Effector CD4-positive, alpha-beta T cell (primary cell): ENCODE measurements around the gene YIPF4.
"Not testable (repeated sequence)": the region's sequence is repeated elsewhere in the genome, so short reads cannot be mapped to it uniquely, and the experiment has no call there.

Source experiments
- DNase-seq: peaks from one replicate; pipeline ENCODE4 v3.0.0-alpha.2; 2020
- total RNA-seq: gene quantifications from one replicate; lab custom pipeline; 2026; lab: John Stamatoyannopoulos, UW

YIPF4 gene
- 51.6 reads per million, percentile 69 among the genes with 10 or more reads in this experiment for total RNA-seq

GRCh38 chr2:32277674-32278477 lies at the start of gene YIPF4:
TSS of gene YIPF4 (plus strand) at chr2:32277904. CDS start at chr2:32278156, 252 bp downstream.
- peak; percentile 77 for DNase-seq

- DNase-seq, result no peak
Measured at GRCh38 chr2:32228181-32228580, 49.5 kb upstream of the YIPF4 start.

GRCh38 chr2:32229635-32230034 lies 48.1 kb upstream of the YIPF4 start:
- DNase-seq, result no peak

GRCh38 chr2:32231959-32232358 lies 45.7 kb upstream of the YIPF4 start:
- no peak for DNase-seq

- DNase-seq, result no peak
Measured at GRCh38 chr2:32235315-32235714, 42.4 kb upstream of the YIPF4 start.

GRCh38 chr2:32237488-32237887 lies 40.2 kb upstream of the YIPF4 start:
- no peak for DNase-seq

- no peak for DNase-seq
Measured at GRCh38 chr2:32237996-32238395, 39.7 kb upstream of the YIPF4 start.

- no peak for DNase-seq
Measured at GRCh38 chr2:32242331-32242730, 35.4 kb upstream of the YIPF4 start.

- no peak for DNase-seq
Measured at GRCh38 chr2:32246911-32247310, 30.8 kb upstream of the YIPF4 start.

- no peak for DNase-seq
Measured at GRCh38 chr2:32248299-32248698, 29.4 kb upstream of the YIPF4 start.

GRCh38 chr2:32249731-32250236 lies 27.9 kb upstream of the YIPF4 start:
- DNase-seq, result no peak

GRCh38 chr2:32250290-32250689 lies 27.4 kb upstream of the YIPF4 start:
- no peak for DNase-seq

GRCh38 chr2:32258242-32258641 lies 19.5 kb upstream of the YIPF4 start:
- no peak for DNase-seq

GRCh38 chr2:32260376-32260775 lies 17.3 kb upstream of the YIPF4 start:
- DNase-seq, result no peak

GRCh38 chr2:32262105-32262504 lies 15.6 kb upstream of the YIPF4 start:
- DNase-seq, result no peak

GRCh38 chr2:32264422-32265105 lies 13.1 kb upstream of the YIPF4 start, which contains the start of gene NLRC4:
TSS of gene NLRC4 (minus strand) at chr2:32264886. CDS start at chr2:32256775, 8,111 bp downstream.
- no peak for DNase-seq

- no peak for DNase-seq
Measured at GRCh38 chr2:32271063-32271462, 6.6 kb upstream of the YIPF4 start.

GRCh38 chr2:32272279-32272678 lies 5.4 kb upstream of the YIPF4 start:
- no peak for DNase-seq

- no peak for DNase-seq
Measured at GRCh38 chr2:32274289-32274688, 3.4 kb upstream of the YIPF4 start.

GRCh38 chr2:32275790-32276189 lies 1.9 kb upstream of the YIPF4 start:
- not testable (repeated sequence) for DNase-seq

GRCh38 chr2:32277363-32277673 lies 386 bp upstream of the YIPF4 start:
- DNase-seq, result no peak

GRCh38 chr2:32278478-32278853 lies 762 bp downstream of the YIPF4 start:
- DNase-seq, result no peak

- DNase-seq, result no peak
Measured at GRCh38 chr2:32284321-32284720, 6.6 kb downstream of the YIPF4 start.
